Thoracic aorta (tissue), 2 donors: ENCODE data around the gene SPP2. TPM values are rescaled to one million over a fixed set of nuclear protein-coding genes. Genes with fewer than 3 reads are reported as not detected.

Experiments used
- ATAC-seq: fragments of 150-250 bp; one replicate; pipeline ENCODE4 v1.8.0; 2017; ENCODE audit warnings: low read depth; ENCODE audit not compliant: insufficient number of reproducible peaks, low FRiP score
- DNase-seq: peaks from one replicate; pipeline ENCODE4 v3.0.0-alpha.2; 2020; ENCODE audit warnings: low spot score
- H3K27ac ChIP-seq, 2 donors: fragments of 200-600 bp; sonication (generic); 1 replicate in 1 of 2; 2 replicates in 1 of 2; pipeline ENCODE4 v1.5.1; 2016; ENCODE audit warnings: mild to moderate bottlenecking in 2 of 2, moderate library complexity in 2 of 2
- H3K27me3 ChIP-seq: fragments of 200-600 bp; sonication (generic); replicated peaks from 2 replicates; pipeline ENCODE4 v1.6.0; 2016; ENCODE audit warnings: mild to moderate bottlenecking; ENCODE audit not compliant: insufficient read depth
- H3K36me3 ChIP-seq: fragments of 200-600 bp; sonication (generic); one replicate; pipeline ENCODE4 v1.5.1; 2016
- H3K4me1 ChIP-seq, 2 donors: fragments of 200-600 bp; sonication (generic); 1 replicate in 1 of 2; 2 replicates in 1 of 2; pipeline versions ENCODE4 v1.5.1 to v1.6.0; 2016; ENCODE audit warnings: low read depth in 2 of 2, mild to moderate bottlenecking in 1 of 2; ENCODE audit not compliant: control insufficient read depth in 1 of 2
- H3K4me3 ChIP-seq: fragments of 200-600 bp; sonication (generic); 2 replicates; pipeline ENCODE4 v1.5.1; 2016; ENCODE audit warnings: mild to moderate bottlenecking
- H3K9me3 ChIP-seq: fragments of 200-600 bp; sonication (generic); 2 replicates; pipeline ENCODE4 v1.5.1; 2016
- total RNA-seq, 2 donors: library from RNA; depleted of rRNA; stranded (reverse); fragments of >200 nt; gene quantifications; one replicate each; pipeline versions ENCODE4 v1.1.0 to v1.2.3, GENCODE V29; 2016
- TF ChIP-seq, protein P1 (sequence below): fragments of 200-600 bp; sonication (generic); IDR thresholded peaks from one replicate; pipeline ENCODE4 v1.5.1; 2019; ENCODE audit warnings: antibody characterized with exemption

The SPP2 gene
- total RNA-seq, 2 donors from 2014 or later, result not detected

DNA sequence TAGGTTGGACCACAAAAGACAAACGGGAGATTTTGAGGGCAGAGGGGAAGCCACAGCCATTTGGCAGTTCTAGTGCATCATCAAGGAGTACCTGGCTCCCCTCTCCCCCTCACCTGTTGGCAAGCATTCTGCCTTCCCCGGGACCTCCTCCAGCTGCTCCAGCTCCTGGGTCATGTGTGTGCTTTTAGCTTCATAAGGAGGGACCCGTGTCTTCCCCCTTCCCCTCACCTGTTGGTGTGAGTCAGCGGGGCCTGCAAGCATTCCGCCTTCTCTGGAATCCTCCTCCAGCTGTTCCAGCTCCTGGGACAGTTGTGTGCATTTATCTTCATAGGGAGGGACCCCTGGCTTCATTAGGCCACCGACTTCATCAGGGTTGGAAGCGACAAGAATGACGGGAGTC is 58.8 kb downstream of the SPP2 start:
- no peak overlapping the region for H3K4me3 ChIP-seq
- H3K27ac ChIP-seq, result no peak overlapping the region
- H3K36me3 ChIP-seq, result no peaks in the 10 kb centered on the region
- no peak for DNase-seq
- TF ChIP-seq, protein P1, sequence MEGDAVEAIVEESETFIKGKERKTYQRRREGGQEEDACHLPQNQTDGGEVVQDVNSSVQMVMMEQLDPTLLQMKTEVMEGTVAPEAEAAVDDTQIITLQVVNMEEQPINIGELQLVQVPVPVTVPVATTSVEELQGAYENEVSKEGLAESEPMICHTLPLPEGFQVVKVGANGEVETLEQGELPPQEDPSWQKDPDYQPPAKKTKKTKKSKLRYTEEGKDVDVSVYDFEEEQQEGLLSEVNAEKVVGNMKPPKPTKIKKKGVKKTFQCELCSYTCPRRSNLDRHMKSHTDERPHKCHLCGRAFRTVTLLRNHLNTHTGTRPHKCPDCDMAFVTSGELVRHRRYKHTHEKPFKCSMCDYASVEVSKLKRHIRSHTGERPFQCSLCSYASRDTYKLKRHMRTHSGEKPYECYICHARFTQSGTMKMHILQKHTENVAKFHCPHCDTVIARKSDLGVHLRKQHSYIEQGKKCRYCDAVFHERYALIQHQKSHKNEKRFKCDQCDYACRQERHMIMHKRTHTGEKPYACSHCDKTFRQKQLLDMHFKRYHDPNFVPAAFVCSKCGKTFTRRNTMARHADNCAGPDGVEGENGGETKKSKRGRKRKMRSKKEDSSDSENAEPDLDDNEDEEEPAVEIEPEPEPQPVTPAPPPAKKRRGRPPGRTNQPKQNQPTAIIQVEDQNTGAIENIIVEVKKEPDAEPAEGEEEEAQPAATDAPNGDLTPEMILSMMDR, result no peak
- H3K9me3 ChIP-seq, result no peaks in the 10 kb centered on the region
- no peaks in the 10 kb centered on the region for H3K27me3 ChIP-seq
- ATAC-seq, result no peak
- H3K4me1 ChIP-seq, result no peaks in the 10 kb centered on the region

DNA sequence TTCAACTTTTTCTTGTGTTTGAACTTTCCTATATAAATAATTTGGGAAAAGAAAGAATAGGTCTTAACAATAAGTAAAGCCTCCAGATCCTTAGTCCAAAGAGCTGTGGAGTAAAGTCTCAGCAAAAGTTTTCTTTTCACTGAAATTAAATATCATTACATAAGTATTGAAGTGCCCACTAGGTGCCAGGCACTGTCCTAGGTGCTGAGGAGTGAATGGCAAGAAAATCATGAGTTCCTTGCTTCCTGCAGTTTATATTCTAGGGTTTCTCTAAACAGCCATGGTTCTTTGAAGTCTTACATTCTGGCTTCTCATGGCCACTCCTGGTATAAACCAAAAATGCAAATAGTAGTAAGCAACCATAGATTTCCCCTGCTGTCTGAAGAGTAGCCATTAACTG is 59.7 kb downstream of the SPP2 start:
- Histone ChIP-seq H3K27ac (no peak overlapping the region), H3K9me3 (no peaks in the 10 kb centered on the region), H3K27me3 (no peaks in the 10 kb centered on the region), H3K4me1 (no peaks in the 10 kb centered on the region), H3K36me3 (no peaks in the 10 kb centered on the region), H3K4me3 (no peak overlapping the region)
- DNase-seq (no peak), ATAC-seq (no peak)
- TF ChIP-seq, protein P1, result no peak

DNA sequence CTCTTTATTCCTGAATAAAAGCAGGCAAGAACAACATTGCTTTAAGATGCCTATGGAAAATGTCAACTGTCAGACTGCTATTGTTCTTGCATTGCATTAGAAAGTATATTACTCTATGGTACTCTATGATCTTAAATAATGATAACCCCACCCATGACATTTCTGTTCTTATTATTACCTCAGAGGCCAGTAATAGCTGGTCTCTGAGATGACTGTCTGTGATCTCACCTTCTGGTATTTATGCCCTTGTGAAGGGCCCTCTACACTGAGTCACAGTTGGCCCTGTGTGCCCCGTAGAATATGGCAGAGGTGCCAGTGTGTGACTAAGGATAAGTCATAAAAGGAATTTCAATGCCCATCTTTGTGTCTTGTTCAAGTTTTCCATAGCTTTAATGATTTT is 61.0 kb downstream of the SPP2 start:
- H3K36me3 ChIP-seq, result no peaks in the 10 kb centered on the region
- no peaks in the 10 kb centered on the region for H3K9me3 ChIP-seq
- TF ChIP-seq, protein P1, result no peak
- no peak for ATAC-seq
- no peak for DNase-seq
- H3K27ac ChIP-seq, result no peak overlapping the region
- H3K4me1 ChIP-seq, result no peaks in the 10 kb centered on the region
- H3K27me3 ChIP-seq, result no peaks in the 10 kb centered on the region
- H3K4me3 ChIP-seq, result no peak overlapping the region

DNA sequence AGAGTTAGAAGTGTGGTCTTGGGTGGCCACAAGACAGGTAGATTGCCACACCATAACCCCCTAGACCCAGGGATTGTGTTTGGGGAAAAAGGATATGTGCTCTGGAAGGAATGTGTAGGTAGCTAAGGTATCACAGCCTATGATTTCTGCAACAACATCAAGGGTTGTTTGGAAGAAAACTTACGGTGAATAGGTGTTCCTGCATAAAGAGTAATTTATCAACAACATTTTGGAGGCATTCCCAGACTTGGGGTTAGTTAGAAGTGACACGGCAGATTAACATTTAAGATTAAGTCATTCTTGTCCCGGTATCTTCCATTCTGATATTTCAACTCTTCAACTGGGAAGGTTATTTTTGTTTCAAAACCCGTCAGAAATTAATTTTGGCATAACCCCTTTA is 65.5 kb downstream of the SPP2 start:
- TF ChIP-seq, protein P1, result no peak
- H3K36me3 ChIP-seq, result no peaks in the 10 kb centered on the region
- ATAC-seq, result no peak

DNA sequence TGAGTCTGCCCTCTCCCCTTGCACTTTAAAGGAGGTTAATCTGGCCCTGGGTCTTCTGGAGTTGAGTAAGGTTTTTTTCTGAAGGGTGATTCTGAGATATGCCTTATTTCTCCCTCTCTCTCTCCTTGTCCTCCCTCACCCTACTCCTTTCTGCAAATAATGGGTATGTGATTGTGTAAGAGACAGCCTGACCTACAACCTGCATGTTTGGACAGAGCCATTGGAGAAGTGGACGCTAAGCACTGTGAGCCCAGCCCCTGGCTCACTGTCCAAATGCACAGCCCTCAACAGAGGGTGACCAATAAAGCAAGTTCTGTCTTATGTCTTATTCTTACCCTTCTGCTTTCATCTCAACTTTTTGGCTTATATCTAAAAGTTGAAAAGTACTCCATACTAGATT is 71.5 kb downstream of the SPP2 start:
- TF ChIP-seq, protein P1, result no peak
- H3K36me3 ChIP-seq, result no peaks in the 10 kb centered on the region

More for the DNA sequence above, 65.5 kb downstream of the SPP2 start:
- Histone ChIP-seq H3K4me3 (no peak overlapping the region), H3K27me3 (no peaks in the 10 kb centered on the region), H3K9me3 (no peaks in the 10 kb centered on the region), H3K4me1 (no peaks in the 10 kb centered on the region), H3K27ac (no peak overlapping the region)
- DNase-seq, result no peak

More for the DNA sequence above, 71.5 kb downstream of the SPP2 start:
- no peaks in the 10 kb centered on the region for H3K27me3 ChIP-seq
- DNase-seq (no peak), ATAC-seq (no peak)
- H3K4me1 ChIP-seq, result no peaks in the 10 kb centered on the region
- H3K4me3 ChIP-seq, result no peak overlapping the region
- H3K27ac ChIP-seq, result no peak overlapping the region
- H3K9me3 ChIP-seq, result no peaks in the 10 kb centered on the region
